Stimulated activated CD8-positive, alpha-beta memory T cell treated with anti-CD3 and anti-CD28 coated beads, Interleukin-15, amount 100 ng/mL, for 48 hours (primary cell): ENCODE data around the gene SLC39A13.
A peak's percentile ranks its signal among the peaks of the same experiment; 100 is the strongest.

Experiments
- DNase-seq, 2 donors: peaks; one replicate each; pipeline ENCODE4 v3.0.0-alpha.2; 2020; ENCODE audit warnings: low read depth in 2 of 2

The SLC39A13 gene

GRCh38 chr11:47453365-47453764 lies 45.0 kb downstream of the SLC39A13 start:
- DNase-seq, result no peak

GRCh38 chr11:47454258-47454671 lies 45.9 kb downstream of the SLC39A13 start:
- DNase-seq, result peak; percentile 39 to 45

GRCh38 chr11:47460571-47461235 lies 52.3 kb downstream of the SLC39A13 start:
- DNase-seq, result no peak

GRCh38 chr11:47461876-47462275 lies 53.5 kb downstream of the SLC39A13 start:
- DNase-seq, result no peak

- DNase-seq, result no peak
Measured at GRCh38 chr11:47464483-47464882, 56.1 kb downstream of the SLC39A13 start.
